HepG2 (cell line): ENCODE results near the gene C9orf40. TPM values are rescaled to one million over a fixed set of nuclear protein-coding genes. Genes with fewer than 3 reads are reported as not detected.
A peak's percentile ranks its signal among the peaks of the same experiment; 100 is the strongest.

Experiments used
- ARID4A ChIP-seq: sonication (generic); formaldehyde crosslinking; IDR thresholded peaks from 2 replicates; pipeline ENCODE4 v1.5.0; 2020; ENCODE audit warnings: mild to moderate bottlenecking, missing genetic modification reagents, borderline replicate concordance
- ATM ChIP-seq: fragments of 450-650 bp; IDR thresholded peaks from 2 replicates; pipeline ENCODE4 v1.7.1; 2017; ENCODE audit warnings: mild to moderate bottlenecking, borderline replicate concordance
- MED8 ChIP-seq: sonication (generic); formaldehyde crosslinking; IDR thresholded peaks from 2 replicates; pipeline ENCODE4 v1.8.1; 2023; ENCODE audit warnings: mild to moderate bottlenecking, missing genetic modification reagents; ENCODE audit not compliant: insufficient replicate concordance
- MEF2D ChIP-seq: sonication (generic); formaldehyde crosslinking; IDR thresholded peaks from 2 replicates; pipeline ENCODE4 v1.5.1; 2020; ENCODE audit warnings: mild to moderate bottlenecking, missing genetic modification reagents
- NPAS2 ChIP-seq: sonication (generic); formaldehyde crosslinking; IDR thresholded peaks from 2 replicates; pipeline ENCODE4 v1.8.0; 2022; ENCODE audit warnings: mild to moderate bottlenecking, missing genetic modification reagents, borderline replicate concordance
- NR3C1 ChIP-seq: sonication (generic); formaldehyde crosslinking; IDR thresholded peaks from 2 replicates; pipeline ENCODE4 v1.4.0; 2020; ENCODE audit warnings: missing genetic modification reagents
- RFX5 ChIP-seq: IDR thresholded peaks from 2 replicates; pipeline ENCODE4 v1.6.1; 2011; ENCODE audit warnings: low read depth, low read length, improper control_type of control experiment
- RFXANK ChIP-seq: IDR thresholded peaks from 2 replicates; pipeline ENCODE4 v1.6.1; 2016
- RORA ChIP-seq: sonication (generic); formaldehyde crosslinking; IDR thresholded peaks from 2 replicates; pipeline ENCODE4 v1.5.0; 2020; ENCODE audit warnings: mild to moderate bottlenecking, missing genetic modification reagents, moderate library complexity
- ZC3H4 ChIP-seq: sonication (generic); formaldehyde crosslinking; IDR thresholded peaks from 2 replicates; pipeline ENCODE4 v1.4.0; 2020; ENCODE audit warnings: missing genetic modification reagents, borderline replicate concordance
- ZNF17 ChIP-seq: sonication (generic); formaldehyde crosslinking; IDR thresholded peaks from 2 replicates; pipeline ENCODE4 v1.5.0; 2020; ENCODE audit warnings: mild to moderate bottlenecking, missing genetic modification reagents
- ZNF256 ChIP-seq: sonication (generic); formaldehyde crosslinking; conservative IDR thresholded peaks from 2 replicates; pipeline ENCODE4 v1.4.0; 2020; ENCODE audit warnings: missing genetic modification reagents
- ZNF766 ChIP-seq: sonication (generic); formaldehyde crosslinking; IDR thresholded peaks from 2 replicates; pipeline ENCODE4 v1.5.0; 2020; ENCODE audit warnings: missing genetic modification reagents, borderline replicate concordance
- ZNF841 ChIP-seq: sonication (generic); formaldehyde crosslinking; IDR thresholded peaks from 2 replicates; pipeline ENCODE4 v1.8.1; 2023; ENCODE audit warnings: missing genetic modification reagents, borderline replicate concordance
- polyA plus RNA-seq, 8 experiments: library from polyadenylated mRNA; depleted of rRNA in 3 of 8; stranded (reverse) in 7 of 8; unstranded in 1 of 8; fragments of >200 nt; fragmentation: Illumina TruSeq in 4 of 8; extraction: Trizol in 4 of 8; gene quantifications; 2 replicates each; pipeline versions ENCODE4 v1.2.1 to v1.2.3, GENCODE V29; 2011 to 2016; ENCODE audit warnings: low read depth in 4 of 8, missing spikeins in 1 of 8, mixed read lengths in 1 of 8; ENCODE audit not compliant: insufficient read depth in 1 of 8
- total RNA-seq, 5 experiments: library from RNA; depleted of rRNA; stranded (reverse); fragments of >200 nt; fragmentation: Illumina TruSeq; extraction: Trizol; gene quantifications; 2 replicates each; pipeline ENCODE4 v1.2.3, GENCODE V29; 2016; ENCODE audit warnings: low read depth in 1 of 5
- TF ChIP-seq, protein P1 (sequence below): sonication (generic); formaldehyde crosslinking; IDR thresholded peaks from 2 replicates; pipeline ENCODE4 v1.5.0; 2020; ENCODE audit warnings: mild to moderate bottlenecking, missing genetic modification reagents
- TF ChIP-seq, protein P2 (sequence below): sonication (generic); formaldehyde crosslinking; IDR thresholded peaks from 2 replicates; pipeline ENCODE4 v1.8.1; 2023; ENCODE audit warnings: missing genetic modification reagents, inconsistent platforms, borderline replicate concordance

Gene C9orf40
- total and polyA plus RNA-seq, 2 of the 13 experiments (the other 11 are each of a cell fraction or from before 2014, with no cell fraction given), result 3.0 to 13.5 TPM

DNA sequence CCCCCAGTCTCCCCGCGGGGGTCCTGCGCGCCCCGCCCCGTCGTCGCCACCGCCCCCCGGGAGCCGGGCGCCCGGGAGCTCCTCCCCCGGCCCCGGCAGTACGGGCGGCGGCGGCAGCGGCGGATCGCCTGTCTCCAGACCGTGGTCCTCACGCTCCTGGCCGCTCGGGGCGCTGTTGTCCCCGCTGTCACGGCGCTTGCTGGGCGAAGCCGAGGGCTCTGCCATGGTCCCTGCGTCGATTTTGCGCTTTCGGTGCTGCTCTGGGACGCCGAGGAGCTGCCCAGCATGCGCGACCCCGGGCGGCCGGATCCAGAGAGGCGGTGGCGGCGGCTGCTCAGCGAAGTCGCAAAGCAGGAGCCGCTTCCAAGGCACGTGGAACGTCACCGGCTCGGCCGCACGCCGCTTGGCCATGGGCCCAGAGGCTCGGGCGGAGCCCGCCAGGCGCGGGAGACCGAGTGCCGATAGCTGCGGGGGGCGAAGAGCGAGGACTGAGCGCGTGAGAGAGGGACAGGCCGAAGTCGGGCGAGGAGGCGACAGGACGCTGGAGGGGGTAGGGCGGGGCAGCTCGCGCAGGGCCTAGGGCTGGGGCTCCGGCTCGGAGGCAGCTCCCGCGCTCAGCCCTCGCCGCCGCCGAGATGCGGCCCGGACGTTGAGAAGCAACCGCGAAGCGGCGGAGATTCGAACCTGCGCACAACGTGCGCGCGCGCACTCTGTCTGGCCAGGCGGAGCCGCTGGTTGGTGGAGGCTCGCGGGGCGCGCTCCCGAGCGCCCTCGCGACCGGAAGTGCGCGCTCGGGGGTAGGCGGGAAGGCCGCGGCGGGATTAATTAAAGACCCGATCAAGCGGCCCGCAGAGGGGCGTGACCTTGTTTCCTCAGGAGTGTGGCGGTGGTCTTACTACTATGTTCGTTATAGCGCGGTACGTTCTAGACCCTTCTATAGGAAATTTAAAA is at the start of gene C9orf40 (continued):
- 0 out of 2 replicates have a peak, but pooled peaks have one; percentile 34 for TF ChIP-seq ZNF256 (CRISPR knock-in tag)
- TF ChIP-seq RORA (CRISPR knock-in tag), result no peak
- TF ChIP-seq ZNF766 (CRISPR knock-in tag), result peak; percentile 89
- peak; percentile 72; the same call in 1 of the 2 replicates for TF ChIP-seq ARID4A (CRISPR knock-in tag)
- no peak for TF ChIP-seq ATM
- TF ChIP-seq, protein P1, sequence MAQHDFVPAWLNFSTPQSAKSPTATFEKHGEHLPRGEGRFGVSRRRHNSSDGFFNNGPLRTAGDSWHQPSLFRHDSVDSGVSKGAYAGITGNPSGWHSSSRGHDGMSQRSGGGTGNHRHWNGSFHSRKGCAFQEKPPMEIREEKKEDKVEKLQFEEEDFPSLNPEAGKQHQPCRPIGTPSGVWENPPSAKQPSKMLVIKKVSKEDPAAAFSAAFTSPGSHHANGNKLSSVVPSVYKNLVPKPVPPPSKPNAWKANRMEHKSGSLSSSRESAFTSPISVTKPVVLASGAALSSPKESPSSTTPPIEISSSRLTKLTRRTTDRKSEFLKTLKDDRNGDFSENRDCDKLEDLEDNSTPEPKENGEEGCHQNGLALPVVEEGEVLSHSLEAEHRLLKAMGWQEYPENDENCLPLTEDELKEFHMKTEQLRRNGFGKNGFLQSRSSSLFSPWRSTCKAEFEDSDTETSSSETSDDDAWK, result no peak
- TF ChIP-seq RFXANK (CRISPR knock-in tag), result no peak
- TF ChIP-seq ZNF17, result no peak
- TF ChIP-seq RFX5, result no peak
- TF ChIP-seq MED8 (CRISPR knock-in tag), result peak; percentile 54
- no peak; the same call in 1 of the 2 replicates for TF ChIP-seq ZNF841 (CRISPR knock-in tag)
- TF ChIP-seq NPAS2 (CRISPR knock-in tag), result no peak
- TF ChIP-seq, protein P2, sequence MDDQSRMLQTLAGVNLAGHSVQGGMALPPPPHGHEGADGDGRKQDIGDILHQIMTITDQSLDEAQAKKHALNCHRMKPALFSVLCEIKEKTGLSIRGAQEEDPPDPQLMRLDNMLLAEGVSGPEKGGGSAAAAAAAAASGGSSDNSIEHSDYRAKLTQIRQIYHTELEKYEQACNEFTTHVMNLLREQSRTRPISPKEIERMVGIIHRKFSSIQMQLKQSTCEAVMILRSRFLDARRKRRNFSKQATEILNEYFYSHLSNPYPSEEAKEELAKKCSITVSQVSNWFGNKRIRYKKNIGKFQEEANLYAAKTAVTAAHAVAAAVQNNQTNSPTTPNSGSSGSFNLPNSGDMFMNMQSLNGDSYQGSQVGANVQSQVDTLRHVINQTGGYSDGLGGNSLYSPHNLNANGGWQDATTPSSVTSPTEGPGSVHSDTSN (CRISPR knock-in tag), result no peak
- TF ChIP-seq ZC3H4 (CRISPR knock-in tag), result peak; percentile 58; the same call in 1 of the 2 replicates
- no peak for TF ChIP-seq NR3C1 (CRISPR knock-in tag)
- TF ChIP-seq MEF2D, result peak; percentile 27; the same call in 1 of the 2 replicates
